Lower leg skin (tissue), 3 donors: ENCODE measurements around the gene MAP2K1.

Experiments
- CTCF ChIP-seq, 3 donors: fragments of 450-650 bp; IDR thresholded peaks; one replicate each; pipeline ENCODE4 v1.5.1; 2016; ENCODE audit warnings: antibody characterized with exemption in 3 of 3, mild to moderate bottlenecking in 3 of 3, moderate library complexity in 2 of 3
- POLR2A ChIP-seq, 2 donors: fragments of 450-650 bp; IDR thresholded peaks; one replicate each; pipeline ENCODE4 v1.6.1; 2016 to 2017; ENCODE audit warnings: antibody characterized with exemption in 2 of 2, mild to moderate bottlenecking in 1 of 2, moderate library complexity in 1 of 2

DNA sequence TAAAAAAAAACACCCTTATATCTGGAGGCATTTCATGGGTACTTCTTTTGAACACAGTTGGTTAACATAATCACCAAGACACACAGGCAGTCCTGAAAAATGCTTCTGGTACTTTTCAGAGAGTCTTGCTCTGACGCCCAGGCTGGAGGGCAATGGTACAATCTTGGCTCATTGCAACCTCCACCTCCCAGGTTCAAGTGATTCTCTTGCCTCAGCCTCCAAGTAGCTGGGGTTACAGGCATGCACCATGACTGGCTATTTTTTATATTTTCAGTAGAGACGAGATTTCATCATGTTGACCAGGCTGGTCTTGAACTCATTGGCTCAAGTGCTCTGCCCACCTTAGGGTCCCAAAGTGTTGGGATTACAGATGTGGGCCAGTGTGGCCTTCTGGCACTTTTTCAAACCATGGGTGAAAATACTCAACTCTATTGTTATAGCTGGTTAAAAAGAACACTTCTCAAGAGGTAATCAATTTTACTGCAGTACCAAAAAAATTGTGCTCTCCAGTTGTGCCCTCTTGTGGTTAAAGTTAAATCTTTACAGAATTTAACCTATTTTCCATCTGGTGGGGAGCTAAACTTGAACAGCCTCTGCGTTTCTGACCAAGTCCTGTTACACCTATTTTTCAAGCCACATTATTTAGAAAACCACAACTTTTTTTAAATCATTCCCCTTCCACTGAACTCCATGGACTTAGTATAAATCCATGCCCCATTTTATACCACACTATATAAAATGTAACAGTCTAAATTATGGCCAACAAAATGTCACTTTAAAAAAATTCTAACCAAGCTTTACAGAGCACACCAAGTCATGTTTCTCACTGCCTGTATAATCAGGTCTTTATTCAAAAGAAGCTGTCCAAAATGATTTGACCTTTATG, 112.0 kb downstream of the MAP2K1 start:
- TF ChIP-seq CTCF (IDR thresholded peaks at IDR 0.05) (no peak), POLR2A (IDR thresholded peaks at IDR 0.05) (no peak)
